Cardiac septum (tissue), 1 donor: ENCODE measurements around the gene UCK1. TPM values are rescaled to one million over a fixed set of nuclear protein-coding genes. Genes with fewer than 3 reads are reported as not detected.
"Not testable (repeated sequence)": the region's sequence is repeated elsewhere in the genome, so short reads cannot be mapped to it uniquely, and the experiment has no call there.

Experiments used
- DNase-seq: peaks from one replicate; pipeline ENCODE4 v3.0.0-alpha.2; 2020; ENCODE audit warnings: low spot score
- intact Hi-C: fragments of 100-400 bp; cut with DNase I; formaldehyde crosslinking; loops from one replicate; pipeline ENCODE4 v1.14.0; 2022
- total RNA-seq: library from RNA; stranded (reverse); fragmentation: NEBNext Ultra II Directional; extraction: Animal tissue kit (Norgen Biotek cat#: 25700); gene quantifications from one replicate; pipeline ENCODE4 v1.2.1, GENCODE V29; 2021
- donor health status: DM: no; HTN: no; CAD: no.

The UCK1 gene
- total RNA-seq, 1 donor from 2014 or later: 23.9 TPM

GRCh38 chr9:131555841-131556673, 25.0 kb upstream of the UCK1 start:
- intact Hi-C loops: no loop called here
- no peak for DNase-seq

- intact Hi-C loops: no loop called here
- no peak for DNase-seq
Observed at GRCh38 chr9:131554843-131555351, 23.8 kb upstream of the UCK1 start.

- intact Hi-C loops: no loop called here
- DNase-seq: no peak
Observed at GRCh38 chr9:131554087-131554842, 23.2 kb upstream of the UCK1 start.

- intact Hi-C loops: no loop called here
- no peak for DNase-seq
Observed at GRCh38 chr9:131552030-131552429, 21.0 kb upstream of the UCK1 start.

GRCh38 chr9:131550465-131550864, 19.4 kb upstream of the UCK1 start:
- DNase-seq, intact Hi-C loops: not testable (repeated sequence)

- DNase-seq, intact Hi-C loops: not testable (repeated sequence)
Observed at GRCh38 chr9:131549186-131549585, 18.1 kb upstream of the UCK1 start.

GRCh38 chr9:131546336-131547084, 15.4 kb upstream of the UCK1 start:
- intact Hi-C loops: no loop called here
- no peak for DNase-seq

GRCh38 chr9:131545786-131546335, 14.8 kb upstream of the UCK1 start:
- no peak for DNase-seq
- intact Hi-C loops: no loop called here

- intact Hi-C loops: no loop called here
- no peak for DNase-seq
Observed at GRCh38 chr9:131545003-131545785, 14.1 kb upstream of the UCK1 start, which contains the start of gene PRRT1B. TSS of gene PRRT1B (plus strand) at chr9:131545523. CDS start at chr9:131545616, 93 bp downstream.

GRCh38 chr9:131543141-131543540, 12.1 kb upstream of the UCK1 start:
- no peak for DNase-seq
- intact Hi-C loops: no loop called here

GRCh38 chr9:131539223-131539923, 8.3 kb upstream of the UCK1 start:
- intact Hi-C loops: no loop called here
- DNase-seq: no peak

GRCh38 chr9:131537946-131538345, 6.9 kb upstream of the UCK1 start:
- intact Hi-C loops: no loop called here
- DNase-seq: no peak

GRCh38 chr9:131534721-131535237, 3.7 kb upstream of the UCK1 start:
- no peak for DNase-seq
- intact Hi-C loops: no loop called here

- DNase-seq: no peak
- intact Hi-C loops: no loop called here
Observed at GRCh38 chr9:131530546-131530919, 530 bp downstream of the UCK1 start.

- no peak for DNase-seq
- intact Hi-C loops: no loop called here
Observed at GRCh38 chr9:131529597-131530545, 1.2 kb downstream of the UCK1 start.

GRCh38 chr9:131528886-131529505, 2.1 kb downstream of the UCK1 start:
- no peak for DNase-seq
- intact Hi-C loops: no loop called here

- intact Hi-C loops: no loop called here
- no peak for DNase-seq
Observed at GRCh38 chr9:131528186-131528585, 2.9 kb downstream of the UCK1 start.
